Measurements from ENCODE around the gene HSD17B14.
A peak's percentile ranks its signal among the peaks of the same experiment; 100 is the strongest.
"Not testable (repeated sequence)": the region's sequence is repeated elsewhere in the genome, so short reads cannot be mapped to it uniquely, and the experiment has no call there.

The HSD17B14 gene

GRCh38 chr19:48852292-48852691, 16.0 kb upstream of the HSD17B14 start:
- TF ChIP-seq CTCF (IDR thresholded peaks at IDR 0.05; ENCODE audit: borderline replicate concordance, control extremely low read depth, extremely low read depth, insufficient read depth, missing control alignments): no peak
- no peak for DNase-seq (ENCODE audit: low spot score)
- in situ Hi-C loops (cut with MboI; ENCODE audit: low sequenced_read_pairs, unreplicated experiment): no loop called here

- DNase-seq (ENCODE audit: low spot score); in situ Hi-C loops (cut with MboI; ENCODE audit: low sequenced_read_pairs, unreplicated experiment): not testable (repeated sequence)
Measured at GRCh38 chr19:48846659-48847058, 10.4 kb upstream of the HSD17B14 start.

GRCh38 chr19:48845384-48845783, 9.1 kb upstream of the HSD17B14 start:
- in situ Hi-C loops (cut with MboI; ENCODE audit: low sequenced_read_pairs, unreplicated experiment): no loop called here
- no peak for DNase-seq (ENCODE audit: low spot score)
- TF ChIP-seq CTCF (IDR thresholded peaks at IDR 0.05; ENCODE audit: borderline replicate concordance, control extremely low read depth, extremely low read depth, insufficient read depth, missing control alignments): no peak

- no peak for TF ChIP-seq CTCF (IDR thresholded peaks at IDR 0.05; ENCODE audit: borderline replicate concordance, control extremely low read depth, extremely low read depth, insufficient read depth, missing control alignments)
- in situ Hi-C loops (cut with MboI; ENCODE audit: low sequenced_read_pairs, unreplicated experiment): loop anchor here (5.0 kb wide), 1 partner anchor 52 kb away; no protein-coding TSS in a partner anchor
- no peak for DNase-seq (ENCODE audit: low spot score)
Measured at GRCh38 chr19:48844472-48844871, 8.2 kb upstream of the HSD17B14 start.

- peak; percentile 67 for DNase-seq (ENCODE audit: low spot score)
- peak; percentile 56 for TF ChIP-seq CTCF (IDR thresholded peaks at IDR 0.05; ENCODE audit: borderline replicate concordance, control extremely low read depth, extremely low read depth, insufficient read depth, missing control alignments)
- in situ Hi-C loops (cut with MboI; ENCODE audit: low sequenced_read_pairs, unreplicated experiment): loop anchor here (5.0 kb wide), 1 partner anchor 50 kb away; no protein-coding TSS in a partner anchor
Measured at GRCh38 chr19:48842789-48843162, 6.5 kb upstream of the HSD17B14 start.

- TF ChIP-seq CTCF (IDR thresholded peaks at IDR 0.05; ENCODE audit: borderline replicate concordance, control extremely low read depth, extremely low read depth, insufficient read depth, missing control alignments): no peak
- DNase-seq (ENCODE audit: low spot score): no peak
- in situ Hi-C loops (cut with MboI; ENCODE audit: low sequenced_read_pairs, unreplicated experiment): loop anchor here (5.0 kb wide), 1 partner anchor 49 kb away; no protein-coding TSS in a partner anchor
Measured at GRCh38 chr19:48841571-48841970, 5.3 kb upstream of the HSD17B14 start.

- no peak for DNase-seq (ENCODE audit: low spot score)
- in situ Hi-C loops (cut with MboI; ENCODE audit: low sequenced_read_pairs, unreplicated experiment): loop anchor here (5.0 kb wide), 1 partner anchor 49 kb away; no protein-coding TSS in a partner anchor
- TF ChIP-seq CTCF (IDR thresholded peaks at IDR 0.05; ENCODE audit: borderline replicate concordance, control extremely low read depth, extremely low read depth, insufficient read depth, missing control alignments): no peak
Measured at GRCh38 chr19:48841047-48841446, 4.8 kb upstream of the HSD17B14 start.

Data from GM13976 (cell line).